ENCODE results near the gene CDH4. TPM values are rescaled to one million over a fixed set of nuclear protein-coding genes. Genes with fewer than 3 reads are reported as not detected.
"Not testable (repeated sequence)": the region's sequence is repeated elsewhere in the genome, so short reads cannot be mapped to it uniquely, and the experiment has no call there.

Gene CDH4
- total RNA-seq, 2 donors from 2014 or later, result not detected

GRCh38 chr20:61982951-61983315, 730.9 kb downstream of the CDH4 start:
- Mint-ChIP-seq H3K27ac (no peak overlapping the region), H3K4me1 (ENCODE audit: low read depth in 2 of 2) (peaks cover 35 to 45% of the 10 kb centered on the region in 2 donors), H3K27me3 (no peaks in the 10 kb centered on the region), H3K36me3 (peaks cover 39% of the 10 kb centered on the region), H3K9me3 (peaks cover 9% of the 10 kb centered on the region), H3K4me3 (no peak overlapping the region)
- DNase-seq (ENCODE audit: low spot score) (no peak), ATAC-seq (no peak)

- Mint-ChIP-seq H3K4me3 (no peak overlapping the region), H3K27me3 (no peaks in the 10 kb centered on the region), H3K36me3 (peaks cover 39% of the 10 kb centered on the region), H3K9me3 (peaks cover 9% of the 10 kb centered on the region), H3K27ac (no peak overlapping the region), H3K4me1 (ENCODE audit: low read depth in 2 of 2) (peaks cover 39 to 51% of the 10 kb centered on the region in 2 donors)
- DNase-seq (ENCODE audit: low spot score) (no peak), ATAC-seq (no peak)
These were observed 731.9 kb downstream of the CDH4 start for GRCh38 chr20:61983965-61984364.

GRCh38 chr20:61984431-61984830, 732.4 kb downstream of the CDH4 start:
- not testable (repeated sequence) for DNase-seq (ENCODE audit: low spot score); H3K9me3 Mint-ChIP-seq; H3K27me3 Mint-ChIP-seq; H3K4me3 Mint-ChIP-seq; ATAC-seq; H3K27ac Mint-ChIP-seq
- peaks cover 39% of the 10 kb centered on the region for H3K36me3 Mint-ChIP-seq
- peaks cover 44 to 55% of the 10 kb centered on the region in 2 donors for H3K4me1 Mint-ChIP-seq (ENCODE audit: low read depth in 2 of 2)

GRCh38 chr20:61985096-61985495, 733.0 kb downstream of the CDH4 start:
- Mint-ChIP-seq H3K36me3 (peaks cover 43% of the 10 kb centered on the region), H3K27ac (no peak overlapping the region), H3K4me3 (no peak overlapping the region), H3K4me1 (ENCODE audit: low read depth in 2 of 2) (peaks cover 50 to 62% of the 10 kb centered on the region in 2 donors), H3K9me3 (peaks cover 9% of the 10 kb centered on the region), H3K27me3 (no peaks in the 10 kb centered on the region)
- DNase-seq (ENCODE audit: low spot score) (no peak), ATAC-seq (no peak)

GRCh38 chr20:61986762-61987321, 734.8 kb downstream of the CDH4 start:
- Mint-ChIP-seq H3K4me1 (ENCODE audit: low read depth in 2 of 2) (peaks cover 48 to 57% of the 10 kb centered on the region in 2 donors), H3K9me3 (peaks cover 10% of the 10 kb centered on the region), H3K27me3 (no peaks in the 10 kb centered on the region), H3K4me3 (no peak overlapping the region), H3K27ac (no peak overlapping the region), H3K36me3 (peaks cover 54% of the 10 kb centered on the region)
- ATAC-seq (no peak), DNase-seq (ENCODE audit: low spot score) (no peak)

GRCh38 chr20:61988665-61989064, 736.6 kb downstream of the CDH4 start:
- Mint-ChIP-seq H3K27ac (peak overlapping the region in 1 of 2 donors; percentile 66), H3K4me3 (no peak overlapping the region), H3K9me3 (peaks cover 7% of the 10 kb centered on the region), H3K36me3 (peaks cover 59% of the 10 kb centered on the region), H3K27me3 (no peaks in the 10 kb centered on the region), H3K4me1 (ENCODE audit: low read depth in 2 of 2) (peaks cover 39 to 49% of the 10 kb centered on the region in 2 donors)
- ATAC-seq, result no peak
- no peak for DNase-seq (ENCODE audit: low spot score)

- no peak for DNase-seq (ENCODE audit: low spot score)
- Mint-ChIP-seq H3K27me3 (no peaks in the 10 kb centered on the region), H3K36me3 (peaks cover 61% of the 10 kb centered on the region), H3K4me1 (ENCODE audit: low read depth in 2 of 2) (peaks cover 32 to 44% of the 10 kb centered on the region in 2 donors), H3K27ac (peak overlapping the region; percentile 30 to 66), H3K9me3 (peaks cover 7% of the 10 kb centered on the region), H3K4me3 (peak overlapping the region; percentile 37)
- ATAC-seq, result peak; percentile 66 to 88
These were observed 737.7 kb downstream of the CDH4 start for GRCh38 chr20:61989741-61990140.

All from natural killer cell treated with Interleukin-12 subunit alpha and Interleukin-12 subunit beta and Interleukin-15 and Interleukin-18, amount 100 ng/mL, for 72 hours (primary cell).